Psoas muscle (tissue), 8 donors: ENCODE data around the gene ADAMTS2. TPM values are rescaled to one million over a fixed set of nuclear protein-coding genes. Genes with fewer than 3 reads are reported as not detected.

ENCODE experiments used
- ATAC-seq, 4 donors: fragments of 200-7000 bp; cut with Tn5 transposase; one replicate each; pipeline ENCODE4 v1.9.1; 2020; ENCODE audit warnings: moderate library complexity in 3 of 4, mild to moderate bottlenecking in 2 of 4
- DNase-seq, 2 donors: peaks; one replicate each; pipeline ENCODE4 v3.0.0-alpha.2; 2020
- H3K27ac ChIP-seq: fragments of 200-600 bp; one replicate; pipeline ENCODE4 v1.8.0; 2022
- H3K27me3 ChIP-seq, 3 donors: fragments of 200-600 bp in 1 of 3; one replicate each; pipeline versions ENCODE4 v1.6.1 to v1.8.0; 2013 to 2022; ENCODE audit warnings: low read length in 2 of 3, mild to moderate bottlenecking in 2 of 3, moderate library complexity in 1 of 3; ENCODE audit not compliant: insufficient read depth in 3 of 3
- H3K36me3 ChIP-seq, 2 donors: fragments of 200-600 bp in 1 of 2; one replicate each; pipeline versions ENCODE4 v1.6.1 to v1.8.0; 2013 to 2022; ENCODE audit warnings: low read depth in 1 of 2, mild to moderate bottlenecking in 1 of 2, moderate library complexity in 1 of 2; ENCODE audit not compliant: insufficient read depth in 1 of 2
- H3K4me1 ChIP-seq: fragments of 200-600 bp; one replicate; pipeline ENCODE4 v1.8.0; 2022
- H3K4me3 ChIP-seq: fragments of 200-600 bp; one replicate; pipeline ENCODE4 v1.8.0; 2022; ENCODE audit warnings: mild to moderate bottlenecking
- H3K9me3 ChIP-seq: fragments of 200-600 bp; one replicate; pipeline ENCODE4 v1.8.0; 2022
- WGBS, 3 donors: extraction: QIAGEN DNeasy Blood & Tissue Kit; methylation state at CpG; one replicate each; pipeline versions ENCODE4 v1.1.6 to v1.1.7; 2013; 5-methylcytosine and 5-hydroxymethylcytosine counted together
- intact Hi-C, 2 donors: fragments of 100-400 bp; cut with DNase I; formaldehyde crosslinking; loops; one replicate each; pipeline versions ENCODE4 v1.11.0 to v1.14.2; 2022
- polyA plus RNA-seq, 3 donors: library from polyadenylated mRNA; stranded (reverse); fragments of 200-250 nt; gene quantifications; one replicate each; pipeline ENCODE4 v1.2.3, GENCODE V29; 2013
- total RNA-seq, 4 donors: library from RNA; stranded (reverse); fragmentation: NEBNext Ultra II Directional in 2 of 4; extraction: Animal tissue kit (Norgen Biotek cat#: 25700) in 2 of 4; gene quantifications; one replicate each; pipeline versions ENCODE4 v1.2.1 to v1.2.4, GENCODE V29; 2021 to 2023
- TF ChIP-seq, protein P1 (sequence below): fragments of 200-600 bp; IDR thresholded peaks from one replicate; pipeline ENCODE4 v1.8.0; 2022; ENCODE audit warnings: antibody characterized with exemption
- donor health status: healthy with polysubstance abuse.
- donor health status: DM: no; HTN: no; CAD: no; lungs with moderate emphysema.
- donor health status: Bipolar disorder and iron deficiency.
- donor health status: healthy.
- donor health status: DM: yes; HTN: yes; CAD: no.
- donor health status: DM: no; HTN: no; CAD: no.
- donor health status: DM: no; HTN: no; CAD: no.
- donor health status: DM: yes; HTN: yes; CAD: no.

Gene ADAMTS2
- total and polyA plus RNA-seq, 7 donors, result 0.83 to 3.7 (median 2.0) TPM

GRCh38 chr5:179240561-179240960 lies 104.7 kb downstream of the ADAMTS2 start:
- Histone ChIP-seq H3K27me3 (peaks cover 0 to 11% (median 0%) of the 10 kb centered on the region in 3 donors), H3K36me3 (no peaks in the 10 kb centered on the region), H3K9me3 (peaks cover 4% of the 10 kb centered on the region), H3K4me3 (no peak overlapping the region), H3K4me1 (no peaks in the 10 kb centered on the region), H3K27ac (no peak overlapping the region)
- WGBS, 3 donors, result 63 to 75% (median 65%) methylated on average over 14 of the region's 14 CpGs
- intact Hi-C loops, result no loop called here
- no peak for DNase-seq
- no peak for ATAC-seq
- TF ChIP-seq, protein P1, sequence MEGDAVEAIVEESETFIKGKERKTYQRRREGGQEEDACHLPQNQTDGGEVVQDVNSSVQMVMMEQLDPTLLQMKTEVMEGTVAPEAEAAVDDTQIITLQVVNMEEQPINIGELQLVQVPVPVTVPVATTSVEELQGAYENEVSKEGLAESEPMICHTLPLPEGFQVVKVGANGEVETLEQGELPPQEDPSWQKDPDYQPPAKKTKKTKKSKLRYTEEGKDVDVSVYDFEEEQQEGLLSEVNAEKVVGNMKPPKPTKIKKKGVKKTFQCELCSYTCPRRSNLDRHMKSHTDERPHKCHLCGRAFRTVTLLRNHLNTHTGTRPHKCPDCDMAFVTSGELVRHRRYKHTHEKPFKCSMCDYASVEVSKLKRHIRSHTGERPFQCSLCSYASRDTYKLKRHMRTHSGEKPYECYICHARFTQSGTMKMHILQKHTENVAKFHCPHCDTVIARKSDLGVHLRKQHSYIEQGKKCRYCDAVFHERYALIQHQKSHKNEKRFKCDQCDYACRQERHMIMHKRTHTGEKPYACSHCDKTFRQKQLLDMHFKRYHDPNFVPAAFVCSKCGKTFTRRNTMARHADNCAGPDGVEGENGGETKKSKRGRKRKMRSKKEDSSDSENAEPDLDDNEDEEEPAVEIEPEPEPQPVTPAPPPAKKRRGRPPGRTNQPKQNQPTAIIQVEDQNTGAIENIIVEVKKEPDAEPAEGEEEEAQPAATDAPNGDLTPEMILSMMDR, result no peak

DNA sequence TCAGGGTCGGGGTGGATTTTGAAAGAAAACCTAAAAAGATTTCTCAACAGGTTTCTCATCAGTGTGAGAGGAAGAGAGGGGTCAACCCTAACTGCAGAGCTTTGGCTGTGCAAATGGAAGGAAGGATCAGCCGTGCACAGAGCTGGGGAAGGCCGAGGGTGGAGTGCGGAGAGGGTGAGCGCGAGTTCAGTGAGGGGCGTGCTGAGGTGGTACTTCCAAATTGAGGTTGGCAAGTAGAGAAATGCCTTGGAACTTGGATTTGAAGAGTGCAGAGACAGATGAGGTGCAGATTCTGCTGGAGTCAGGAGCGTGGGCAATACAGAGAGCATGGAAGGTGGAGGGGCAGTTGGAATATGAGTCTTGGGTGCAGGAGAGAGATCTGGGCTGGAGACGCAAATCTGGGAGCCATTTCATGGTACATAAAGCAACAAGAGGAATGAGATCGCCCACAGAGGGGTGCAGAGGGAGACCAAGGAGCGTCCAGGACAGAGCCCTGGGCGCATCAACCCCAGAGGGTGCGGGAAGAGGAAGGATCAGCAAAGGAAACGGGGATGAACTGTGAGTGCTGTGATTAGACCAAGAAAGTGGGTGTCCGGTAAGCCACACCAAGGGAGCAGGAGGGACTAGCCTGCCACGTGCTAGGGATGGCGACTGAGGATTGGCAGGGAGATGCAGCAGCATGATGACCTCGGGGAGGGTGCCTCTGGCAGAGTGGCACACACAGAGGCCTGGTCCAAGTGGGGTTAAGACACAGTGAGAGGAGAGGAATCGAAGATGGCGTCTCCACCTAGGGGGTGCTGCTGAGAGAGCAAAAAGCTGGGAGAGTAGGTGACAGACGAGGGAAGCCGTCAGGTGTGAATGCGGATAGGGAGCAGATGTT lies 105.8 kb downstream of the ADAMTS2 start:
- no peak overlapping the region for H3K27ac ChIP-seq
- intact Hi-C loops, result no loop called here
- TF ChIP-seq, protein P1, result no peak

DNA sequence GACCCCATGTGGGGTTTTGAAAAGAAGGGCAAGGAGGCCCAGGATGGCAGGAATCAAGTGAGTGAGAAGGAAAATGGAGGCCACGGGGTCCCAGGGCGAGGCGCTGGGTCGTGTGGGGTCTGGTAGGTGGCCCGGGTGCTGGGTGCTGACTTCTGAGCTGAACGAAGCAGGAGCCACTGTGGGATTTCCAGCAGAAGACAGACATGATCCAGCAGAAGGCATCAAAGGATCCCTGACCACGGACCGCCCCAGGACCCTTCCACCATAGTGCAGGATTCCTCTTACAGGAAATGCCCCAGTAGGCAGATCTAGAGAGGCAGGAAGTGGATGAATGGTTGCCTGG lies 106.7 kb downstream of the ADAMTS2 start:
- Histone ChIP-seq H3K4me3 (no peak overlapping the region), H3K9me3 (peaks cover 4% of the 10 kb centered on the region), H3K27me3 (peaks cover 0 to 11% (median 0%) of the 10 kb centered on the region in 3 donors), H3K4me1 (no peaks in the 10 kb centered on the region), H3K27ac (no peak overlapping the region), H3K36me3 (no peaks in the 10 kb centered on the region)
- WGBS, 3 donors, result 93 to 96% (median 93%) methylated on average over 8 of the region's 8 CpGs
- DNase-seq (no peak), ATAC-seq (no peak)
- TF ChIP-seq, protein P1, result no peak
- intact Hi-C loops, result no loop called here

More for the DNA sequence above, 105.8 kb downstream of the ADAMTS2 start:
- no peak for DNase-seq
- ATAC-seq, result no peak
- Histone ChIP-seq H3K4me1 (no peaks in the 10 kb centered on the region), H3K9me3 (peaks cover 4% of the 10 kb centered on the region), H3K4me3 (no peak overlapping the region), H3K27me3 (peaks cover 0 to 11% (median 0%) of the 10 kb centered on the region in 3 donors), H3K36me3 (no peaks in the 10 kb centered on the region)
- WGBS, 3 donors, result 94 to 95% (median 94%) methylated on average over 23 of the region's 23 CpGs

DNA sequence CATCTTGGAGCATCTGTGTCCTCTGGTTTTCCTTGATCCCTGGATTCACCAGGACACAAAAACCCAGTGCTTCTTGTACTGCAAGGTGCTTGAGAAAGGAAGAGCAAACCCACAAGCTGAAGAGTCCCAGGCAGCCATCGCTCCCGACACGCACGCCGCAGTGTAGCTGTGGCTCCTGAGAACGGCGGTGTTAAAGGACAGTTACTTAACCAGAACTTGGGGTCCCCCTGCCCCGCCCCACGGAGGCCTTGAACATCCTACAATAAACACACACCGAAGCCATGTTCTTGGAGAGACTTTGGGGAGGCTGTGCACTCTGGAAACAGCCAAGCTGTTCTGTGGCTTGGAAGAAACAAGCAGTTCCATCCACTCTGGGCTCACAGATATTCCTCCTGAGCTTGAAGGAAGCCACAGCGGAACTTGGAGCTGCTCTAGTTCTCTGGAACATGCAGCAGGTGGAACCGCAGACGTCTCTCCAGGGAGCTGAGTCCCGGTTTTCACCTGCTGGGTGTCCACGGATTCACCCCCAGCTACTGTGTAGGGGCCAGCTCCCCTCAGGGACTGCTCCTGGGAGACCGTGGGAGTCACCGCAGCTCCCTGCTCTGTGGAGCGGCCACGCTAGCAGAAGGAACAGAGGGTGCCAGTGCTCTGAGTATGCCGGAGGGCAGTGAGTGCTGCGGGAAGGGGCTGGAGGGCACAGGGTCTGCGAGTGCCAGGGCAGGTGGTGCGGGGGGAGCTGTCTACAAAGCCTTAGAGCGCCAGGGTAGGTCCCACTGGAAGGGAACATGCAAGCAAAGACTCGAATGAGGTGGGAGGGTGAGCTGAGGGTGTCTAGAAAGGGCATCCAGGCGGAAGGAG lies 107.3 kb downstream of the ADAMTS2 start:
- no peaks in the 10 kb centered on the region for H3K36me3 ChIP-seq

More for the DNA sequence above, 107.3 kb downstream of the ADAMTS2 start:
- Histone ChIP-seq H3K9me3 (peaks cover 4% of the 10 kb centered on the region), H3K27me3 (peaks cover 0 to 11% (median 0%) of the 10 kb centered on the region in 3 donors), H3K4me1 (no peaks in the 10 kb centered on the region), H3K27ac (no peak overlapping the region), H3K4me3 (no peak overlapping the region)
- no peak for ATAC-seq
- DNase-seq, result peak in 1 of 2 donors; percentile 37
- TF ChIP-seq, protein P1, result no peak
- intact Hi-C loops, result no loop called here
- 90 to 94% (median 94%) methylated on average over 26 of the region's 26 CpGs for WGBS, 3 donors
